Measurements from ENCODE around the gene CFTR. TPM values are rescaled to one million over a fixed set of nuclear protein-coding genes. Genes with fewer than 3 reads are reported as not detected.

The CFTR gene
- total and polyA plus RNA-seq, 7 experiments from 2014 or later: not detected

- Mint-ChIP-seq H3K9me3 (peaks cover 0 to 7% (median 0%) of the 10 kb centered on the region in 11 donors), H3K4me1 (peaks cover 0 to 4% (median 0%) of the 10 kb centered on the region in 7 donors), H3K36me3 (no peaks in the 10 kb centered on the region), H3K27ac (no peak overlapping the region), H3K4me3 (no peak overlapping the region), H3K27me3 (peaks cover 36 to 46% (median 42%) of the 10 kb centered on the region in 5 donors)
- Histone ChIP-seq H3K36me3 (ENCODE audit: control insufficient read depth in 2 of 3, insufficient read depth in 3 of 3, low read length in 3 of 3) (no peaks in the 10 kb centered on the region), H3K27ac (ENCODE audit: low read depth, low read length) (no peak overlapping the region), H3K4me1 (ENCODE audit: control insufficient read depth in 2 of 2, insufficient read depth in 2 of 2, low read length in 2 of 2) (no peaks in the 10 kb centered on the region), H3K9me3 (ENCODE audit: control insufficient read depth in 2 of 3, low read length in 3 of 3) (no peaks in the 10 kb centered on the region), H3K27me3 (ENCODE audit: control insufficient read depth in 2 of 2, insufficient read depth in 2 of 2, low read length in 2 of 2) (peaks cover 0 to 7% of the 10 kb centered on the region in 2 donors), H3K4me3 (ENCODE audit: low read length) (no peak overlapping the region)
- POLR2A ChIA-PET: no interaction called here
- ATAC-seq (no peak), DNase-seq (no peak)
- CTCF ChIA-PET: no interaction called here
- intact Hi-C loops (cut with micrococcal nuclease): no loop called here
Measured at GRCh38 chr7:117478836-117479224, 995 bp upstream of the CFTR start.

GRCh38 chr7:117480055-117480362 lies 184 bp downstream of the CFTR start:
- Mint-ChIP-seq H3K27ac (no peak overlapping the region), H3K4me3 (no peak overlapping the region), H3K9me3 (peaks cover 0 to 7% (median 0%) of the 10 kb centered on the region in 11 donors), H3K4me1 (peaks cover 0 to 4% (median 0%) of the 10 kb centered on the region in 7 donors), H3K27me3 (peaks cover 36 to 46% (median 42%) of the 10 kb centered on the region in 5 donors), H3K36me3 (no peaks in the 10 kb centered on the region)
- Histone ChIP-seq H3K9me3 (ENCODE audit: control insufficient read depth in 2 of 3, low read length in 3 of 3) (no peaks in the 10 kb centered on the region), H3K4me1 (ENCODE audit: control insufficient read depth in 2 of 2, insufficient read depth in 2 of 2, low read length in 2 of 2) (no peaks in the 10 kb centered on the region), H3K36me3 (ENCODE audit: control insufficient read depth in 2 of 3, insufficient read depth in 3 of 3, low read length in 3 of 3) (no peaks in the 10 kb centered on the region), H3K27me3 (ENCODE audit: control insufficient read depth in 2 of 2, insufficient read depth in 2 of 2, low read length in 2 of 2) (peaks cover 0 to 7% of the 10 kb centered on the region in 2 donors), H3K27ac (ENCODE audit: low read depth, low read length) (no peak overlapping the region), H3K4me3 (ENCODE audit: low read length) (no peak overlapping the region)
- CTCF ChIA-PET: no interaction called here
- intact Hi-C loops (cut with micrococcal nuclease): no loop called here
- POLR2A ChIA-PET: no interaction called here
- DNase-seq (no peak), ATAC-seq (no peak)

GRCh38 chr7:117480978-117481377 lies 1.2 kb downstream of the CFTR start:
- H3K27ac Mint-ChIP-seq: no peak overlapping the region
- peaks cover 0 to 7% of the 10 kb centered on the region in 2 donors for H3K27me3 ChIP-seq (ENCODE audit: control insufficient read depth in 2 of 2, insufficient read depth in 2 of 2, low read length in 2 of 2)
- peaks cover 36 to 45% (median 39%) of the 10 kb centered on the region in 5 donors for H3K27me3 Mint-ChIP-seq
- peaks cover 0 to 4% (median 0%) of the 10 kb centered on the region in 7 donors for H3K4me1 Mint-ChIP-seq
- H3K4me3 Mint-ChIP-seq: no peak overlapping the region
- DNase-seq (no peak), ATAC-seq (no peak)
- no peak overlapping the region for H3K4me3 ChIP-seq (ENCODE audit: low read length)
- H3K36me3 Mint-ChIP-seq: no peaks in the 10 kb centered on the region
- peaks cover 0 to 7% (median 0%) of the 10 kb centered on the region in 11 donors for H3K9me3 Mint-ChIP-seq
- no peak overlapping the region for H3K27ac ChIP-seq (ENCODE audit: low read depth, low read length)
- CTCF ChIA-PET: no interaction called here
- H3K36me3 ChIP-seq (ENCODE audit: control insufficient read depth in 2 of 3, insufficient read depth in 3 of 3, low read length in 3 of 3): no peaks in the 10 kb centered on the region
- no peaks in the 10 kb centered on the region for H3K4me1 ChIP-seq (ENCODE audit: control insufficient read depth in 2 of 2, insufficient read depth in 2 of 2, low read length in 2 of 2)
- POLR2A ChIA-PET: no interaction called here
- H3K9me3 ChIP-seq (ENCODE audit: control insufficient read depth in 2 of 3, low read length in 3 of 3): no peaks in the 10 kb centered on the region
- intact Hi-C loops (cut with micrococcal nuclease): no loop called here

- Histone ChIP-seq H3K4me1 (ENCODE audit: control insufficient read depth in 2 of 2, insufficient read depth in 2 of 2, low read length in 2 of 2) (no peaks in the 10 kb centered on the region), H3K4me3 (ENCODE audit: low read length) (no peak overlapping the region), H3K36me3 (ENCODE audit: control insufficient read depth in 2 of 3, insufficient read depth in 3 of 3, low read length in 3 of 3) (no peaks in the 10 kb centered on the region), H3K27ac (ENCODE audit: low read depth, low read length) (no peak overlapping the region), H3K27me3 (ENCODE audit: control insufficient read depth in 2 of 2, insufficient read depth in 2 of 2, low read length in 2 of 2) (peaks cover 0 to 4% of the 10 kb centered on the region in 2 donors), H3K9me3 (ENCODE audit: control insufficient read depth in 2 of 3, low read length in 3 of 3) (no peaks in the 10 kb centered on the region)
- no peak overlapping the region for H3K4me3 Mint-ChIP-seq
- POLR2A ChIA-PET: interaction anchor here (0.8 kb wide), 1 partner anchor 1664 kb away, joined by 3 read pairs; no protein-coding TSS in a partner anchor
- DNase-seq: no peak
- CTCF ChIA-PET: no interaction called here
- no peak for ATAC-seq
- intact Hi-C loops (cut with micrococcal nuclease): no loop called here
- H3K27ac Mint-ChIP-seq: no peak overlapping the region
- peaks cover 13 to 18% (median 17%) of the 10 kb centered on the region in 5 donors for H3K27me3 Mint-ChIP-seq
- H3K9me3 Mint-ChIP-seq: peaks cover 0 to 2% (median 0%) of the 10 kb centered on the region in 11 donors
- H3K36me3 Mint-ChIP-seq: no peaks in the 10 kb centered on the region
- H3K4me1 Mint-ChIP-seq: peaks cover 0 to under 1% (median 0%) of the 10 kb centered on the region in 7 donors
Measured at GRCh38 chr7:117485118-117485620, 5.3 kb downstream of the CFTR start.

- no peaks in the 10 kb centered on the region for H3K9me3 ChIP-seq (ENCODE audit: control insufficient read depth in 2 of 3, low read length in 3 of 3)
- H3K27ac Mint-ChIP-seq: no peak overlapping the region
- no peaks in the 10 kb centered on the region for H3K4me1 Mint-ChIP-seq
- intact Hi-C loops (cut with micrococcal nuclease): no loop called here
- no peaks in the 10 kb centered on the region for H3K36me3 Mint-ChIP-seq
- no peak overlapping the region for H3K4me3 Mint-ChIP-seq
- no peaks in the 10 kb centered on the region for H3K36me3 ChIP-seq (ENCODE audit: control insufficient read depth in 2 of 3, insufficient read depth in 3 of 3, low read length in 3 of 3)
- ATAC-seq: no peak
- H3K4me3 ChIP-seq (ENCODE audit: low read length): no peak overlapping the region
- no peak overlapping the region for H3K27ac ChIP-seq (ENCODE audit: low read depth, low read length)
- H3K27me3 Mint-ChIP-seq: peaks cover 0 to 4% (median 0%) of the 10 kb centered on the region in 5 donors
- no peak for DNase-seq
- H3K4me1 ChIP-seq (ENCODE audit: control insufficient read depth in 2 of 2, insufficient read depth in 2 of 2, low read length in 2 of 2): no peaks in the 10 kb centered on the region
- ChIA-PET CTCF (no interaction called here), POLR2A (no interaction called here)
- no peaks in the 10 kb centered on the region for H3K27me3 ChIP-seq (ENCODE audit: control insufficient read depth in 2 of 2, insufficient read depth in 2 of 2, low read length in 2 of 2)
- peaks cover 0 to 2% (median 0%) of the 10 kb centered on the region in 11 donors for H3K9me3 Mint-ChIP-seq
Measured at GRCh38 chr7:117489016-117489415, 9.2 kb downstream of the CFTR start.

- CTCF ChIA-PET: no interaction called here
- no peaks in the 10 kb centered on the region for H3K4me1 ChIP-seq (ENCODE audit: control insufficient read depth in 2 of 2, insufficient read depth in 2 of 2, low read length in 2 of 2)
- Mint-ChIP-seq H3K9me3 (peaks cover 0 to 2% (median 0%) of the 10 kb centered on the region in 11 donors), H3K27me3 (peaks cover 0 to 4% (median 0%) of the 10 kb centered on the region in 5 donors), H3K36me3 (no peaks in the 10 kb centered on the region), H3K4me1 (no peaks in the 10 kb centered on the region), H3K4me3 (no peak overlapping the region), H3K27ac (no peak overlapping the region)
- no peaks in the 10 kb centered on the region for H3K27me3 ChIP-seq (ENCODE audit: control insufficient read depth in 2 of 2, insufficient read depth in 2 of 2, low read length in 2 of 2)
- POLR2A ChIA-PET: no interaction called here
- DNase-seq (no peak), ATAC-seq (no peak)
- no peak overlapping the region for H3K27ac ChIP-seq (ENCODE audit: low read depth, low read length)
- no peaks in the 10 kb centered on the region for H3K36me3 ChIP-seq (ENCODE audit: control insufficient read depth in 2 of 3, insufficient read depth in 3 of 3, low read length in 3 of 3)
- no peak overlapping the region for H3K4me3 ChIP-seq (ENCODE audit: low read length)
- intact Hi-C loops (cut with micrococcal nuclease): no loop called here
- no peaks in the 10 kb centered on the region for H3K9me3 ChIP-seq (ENCODE audit: control insufficient read depth in 2 of 3, low read length in 3 of 3)
Measured at GRCh38 chr7:117489430-117489829, 9.6 kb downstream of the CFTR start.

GRCh38 chr7:117489911-117490310 lies 10.1 kb downstream of the CFTR start:
- ATAC-seq: no peak
- intact Hi-C loops (cut with micrococcal nuclease): no loop called here
- Histone ChIP-seq H3K9me3 (ENCODE audit: control insufficient read depth in 2 of 3, low read length in 3 of 3) (no peaks in the 10 kb centered on the region), H3K27ac (ENCODE audit: low read depth, low read length) (no peak overlapping the region), H3K27me3 (ENCODE audit: control insufficient read depth in 2 of 2, insufficient read depth in 2 of 2, low read length in 2 of 2) (no peaks in the 10 kb centered on the region), H3K4me1 (ENCODE audit: control insufficient read depth in 2 of 2, insufficient read depth in 2 of 2, low read length in 2 of 2) (no peaks in the 10 kb centered on the region), H3K4me3 (ENCODE audit: low read length) (no peak overlapping the region), H3K36me3 (ENCODE audit: control insufficient read depth in 2 of 3, insufficient read depth in 3 of 3, low read length in 3 of 3) (no peaks in the 10 kb centered on the region)
- Mint-ChIP-seq H3K4me1 (no peaks in the 10 kb centered on the region), H3K27me3 (peaks cover 0 to 4% (median 0%) of the 10 kb centered on the region in 5 donors), H3K9me3 (peaks cover 0 to 2% (median 0%) of the 10 kb centered on the region in 11 donors), H3K36me3 (no peaks in the 10 kb centered on the region), H3K27ac (no peak overlapping the region), H3K4me3 (no peak overlapping the region)
- no peak for DNase-seq
- ChIA-PET CTCF (no interaction called here), POLR2A (no interaction called here)

Data from naive thymus-derived CD4-positive, alpha-beta T cell (primary cell).